Measurements from ENCODE around the gene LRRC36.

The LRRC36 gene

DNA sequence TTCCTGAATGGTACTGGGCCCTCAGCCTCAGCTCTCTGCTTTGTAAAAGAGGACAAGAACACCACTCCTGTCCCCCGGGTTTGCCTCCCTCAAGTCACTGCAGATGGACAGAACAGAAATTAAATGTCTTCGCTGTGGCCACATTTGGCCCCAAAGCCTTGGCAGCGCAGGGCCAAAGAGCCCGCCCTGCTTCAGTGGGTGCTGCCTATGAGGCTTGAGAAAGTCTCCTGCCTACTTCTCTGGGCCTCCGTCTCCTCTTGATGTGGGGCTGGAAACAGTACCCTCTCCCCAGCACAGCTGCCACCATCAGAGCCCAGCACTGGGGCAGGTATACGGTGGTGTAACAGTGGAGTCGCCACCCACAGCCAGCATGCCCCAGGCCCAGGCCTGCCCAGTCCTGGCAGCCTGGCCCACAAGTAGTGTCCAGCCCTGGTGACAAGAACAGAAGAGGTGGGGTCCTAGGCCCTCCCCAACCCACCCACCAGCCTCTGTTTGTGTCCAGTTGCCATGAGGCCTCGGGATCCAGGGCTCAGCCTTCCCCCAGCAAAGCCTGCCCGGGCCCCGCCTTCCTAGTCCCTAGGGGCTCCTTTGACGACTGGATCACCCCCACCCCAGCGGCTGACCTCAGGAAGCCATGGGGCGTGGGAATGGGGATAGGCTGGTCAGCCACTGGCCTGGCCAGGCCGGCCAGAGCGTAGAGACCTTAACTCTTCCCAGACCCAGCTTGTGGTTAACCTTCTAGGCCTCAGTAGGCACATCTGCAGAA is 70.6 kb downstream of the LRRC36 start:
- H3K9me3 Mint-ChIP-seq (ENCODE audit: low read depth), result no peaks in the 10 kb centered on the region
- no peak overlapping the region for H3K4me3 Mint-ChIP-seq
- H3K4me1 Mint-ChIP-seq (ENCODE audit: low read depth), result peaks cover 6% of the 10 kb centered on the region
- peaks cover 15% of the 10 kb centered on the region for H3K27me3 Mint-ChIP-seq
- no peak overlapping the region for H3K27ac Mint-ChIP-seq
- no peaks in the 10 kb centered on the region for H3K36me3 Mint-ChIP-seq

DNA sequence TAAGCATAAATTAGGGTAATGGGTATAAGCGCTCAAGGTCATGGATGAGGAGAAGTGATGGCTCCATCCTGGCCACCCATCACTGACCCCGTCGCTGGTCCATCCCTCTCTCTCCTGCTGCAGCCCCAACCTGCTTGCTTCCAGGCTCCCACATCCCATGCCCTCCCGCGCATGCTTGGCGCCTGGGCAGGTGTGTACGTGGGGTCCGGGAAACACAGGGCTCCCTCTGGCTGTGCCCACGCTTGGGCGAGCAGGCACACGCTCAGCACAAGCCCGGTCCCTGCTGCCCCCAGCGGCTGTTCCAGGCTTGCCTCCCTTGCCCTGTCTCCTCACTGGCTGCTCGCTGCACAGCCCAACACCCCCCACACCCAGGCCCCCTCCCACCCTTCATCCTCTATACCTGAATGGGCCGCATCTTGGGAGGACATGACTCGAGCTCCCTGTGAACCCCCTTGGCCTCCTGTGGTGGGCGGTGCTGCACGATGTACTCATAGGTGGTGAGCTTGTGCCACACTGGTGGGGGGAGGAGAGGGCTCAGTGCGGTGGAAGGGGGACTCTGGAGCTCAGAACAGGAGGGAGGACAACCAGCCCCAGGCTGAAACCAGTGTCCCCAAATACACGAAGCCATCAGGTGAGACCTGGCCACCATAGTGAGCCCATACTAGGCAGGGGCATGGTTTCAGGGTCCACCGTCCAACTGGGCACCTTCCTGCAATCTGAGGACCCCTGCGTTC is 71.4 kb downstream of the LRRC36 start:
- Mint-ChIP-seq H3K4me3 (no peak overlapping the region), H3K9me3 (ENCODE audit: low read depth) (no peaks in the 10 kb centered on the region), H3K36me3 (no peaks in the 10 kb centered on the region), H3K27me3 (peaks cover 11% of the 10 kb centered on the region), H3K27ac (no peak overlapping the region), H3K4me1 (ENCODE audit: low read depth) (peaks cover 4% of the 10 kb centered on the region)

DNA sequence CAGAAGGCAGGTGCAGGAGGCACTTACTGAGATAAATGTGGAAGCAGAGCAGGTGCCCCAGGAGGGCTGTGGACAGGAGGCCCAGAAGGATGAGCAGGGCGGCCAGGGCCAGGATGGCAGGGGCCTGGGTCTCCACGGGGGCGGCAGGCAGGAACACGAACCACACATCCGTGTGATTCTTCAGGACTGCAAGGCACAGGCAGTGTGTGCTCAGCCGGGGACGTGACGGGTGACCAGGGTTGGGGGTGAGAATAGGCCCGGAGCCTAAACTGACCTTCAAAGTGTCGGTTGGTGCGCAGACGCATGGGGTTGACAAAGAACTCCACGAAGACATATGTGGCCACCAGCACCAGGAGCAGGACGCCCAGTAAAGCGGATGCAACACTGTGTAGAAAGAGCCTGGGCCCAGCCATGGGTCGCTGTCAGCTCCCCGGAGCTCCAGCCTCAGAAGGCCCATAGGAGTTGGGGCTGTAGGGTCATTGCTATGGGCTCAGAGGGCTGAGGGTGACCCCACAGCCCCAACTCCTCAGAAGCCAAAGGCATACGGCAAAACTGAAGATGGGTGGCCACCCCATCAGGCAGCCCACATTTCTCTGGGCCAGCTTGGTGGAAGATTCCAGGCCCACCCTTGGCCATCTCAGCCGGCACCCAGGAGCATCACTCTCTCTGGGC is 72.1 kb downstream of the LRRC36 start:
- peaks cover 13% of the 10 kb centered on the region for H3K27me3 Mint-ChIP-seq
- no peak overlapping the region for H3K4me3 Mint-ChIP-seq
- no peak overlapping the region for H3K27ac Mint-ChIP-seq
- H3K36me3 Mint-ChIP-seq, result no peaks in the 10 kb centered on the region
- no peaks in the 10 kb centered on the region for H3K9me3 Mint-ChIP-seq (ENCODE audit: low read depth)
- peaks cover 4% of the 10 kb centered on the region for H3K4me1 Mint-ChIP-seq (ENCODE audit: low read depth)

DNA sequence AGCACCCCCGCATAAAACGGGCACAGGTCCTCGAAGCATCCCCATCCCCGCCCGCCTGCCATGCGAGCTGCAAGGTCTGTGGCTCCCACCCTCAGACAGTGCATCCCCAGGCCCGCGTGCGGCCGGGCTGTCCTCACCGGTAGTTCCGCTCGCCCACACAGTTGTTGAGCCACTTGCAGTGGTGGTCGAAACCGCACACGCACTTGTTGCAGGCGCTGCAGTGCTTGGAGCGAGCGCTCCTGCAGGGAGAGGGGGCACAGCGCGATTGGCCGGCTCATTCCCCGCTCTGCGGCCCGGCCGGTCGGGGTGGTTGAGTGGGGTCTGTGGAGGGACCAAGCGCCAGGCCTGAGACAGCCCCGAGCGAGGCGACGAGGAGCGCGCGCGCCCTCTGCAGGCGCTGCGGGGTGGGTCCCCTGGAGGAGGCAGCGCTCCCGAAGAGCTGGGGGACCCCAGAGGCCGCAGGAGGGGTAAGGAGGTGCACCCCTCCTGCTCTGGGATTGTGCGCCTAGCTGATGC is 72.7 kb downstream of the LRRC36 start:
- H3K4me3 Mint-ChIP-seq, result no peak overlapping the region
- H3K27ac Mint-ChIP-seq, result no peak overlapping the region
- H3K9me3 Mint-ChIP-seq (ENCODE audit: low read depth), result no peaks in the 10 kb centered on the region
- H3K27me3 Mint-ChIP-seq, result peaks cover 9% of the 10 kb centered on the region
- no peaks in the 10 kb centered on the region for H3K36me3 Mint-ChIP-seq
- peaks cover under 1% of the 10 kb centered on the region for H3K4me1 Mint-ChIP-seq (ENCODE audit: low read depth)

DNA sequence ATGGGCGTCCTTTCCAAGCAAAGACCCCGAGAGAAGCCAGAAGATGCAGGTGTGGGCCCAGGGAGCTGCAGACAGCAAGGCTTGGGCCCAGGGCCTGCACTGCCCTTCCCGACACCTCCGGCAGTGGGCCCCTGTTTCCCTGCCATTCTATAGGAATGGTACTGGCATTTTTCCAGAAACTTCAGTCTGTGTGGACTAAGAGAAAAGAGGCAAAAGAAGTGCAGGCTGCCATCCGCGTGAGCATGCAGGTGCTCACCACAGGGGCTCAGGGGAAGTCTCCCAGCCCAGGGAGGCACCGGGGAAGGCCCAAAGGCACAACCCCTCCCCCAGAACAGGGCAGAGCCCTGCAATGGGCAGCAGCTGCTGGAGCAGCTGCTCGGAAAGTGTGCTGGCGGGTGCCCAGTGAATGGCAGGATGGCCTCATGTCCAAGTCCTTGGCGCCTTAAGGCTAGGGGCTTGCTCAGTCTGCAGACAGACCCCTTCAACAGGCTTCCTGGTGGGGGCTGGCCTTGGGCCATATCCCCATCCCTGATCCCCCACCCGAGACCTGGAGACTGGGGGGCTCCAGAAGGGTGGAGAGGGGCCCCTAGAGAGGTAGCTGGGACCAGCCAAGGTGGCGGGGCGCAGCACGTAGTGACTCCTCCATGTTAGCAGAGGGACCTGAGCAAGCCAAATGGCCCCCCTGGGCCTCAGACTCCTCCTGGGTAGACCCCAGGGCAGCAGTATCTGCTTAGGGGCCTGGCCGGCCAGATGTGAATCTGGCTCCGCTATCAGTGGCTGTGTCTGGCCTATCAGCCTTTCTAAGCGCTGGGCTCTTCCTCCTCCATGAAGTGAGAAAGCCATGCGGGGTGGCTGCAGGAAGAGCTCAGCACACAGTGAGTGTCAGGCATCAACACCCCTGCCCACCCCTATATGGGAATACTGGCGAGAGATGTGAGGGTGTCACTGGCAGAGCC is 73.4 kb downstream of the LRRC36 start:
- no peaks in the 10 kb centered on the region for H3K9me3 Mint-ChIP-seq (ENCODE audit: low read depth)
- no peaks in the 10 kb centered on the region for H3K36me3 Mint-ChIP-seq
- H3K27ac Mint-ChIP-seq, result no peak overlapping the region
- no peak overlapping the region for H3K4me3 Mint-ChIP-seq
- H3K4me1 Mint-ChIP-seq (ENCODE audit: low read depth), result no peaks in the 10 kb centered on the region
- H3K27me3 Mint-ChIP-seq, result peaks cover 9% of the 10 kb centered on the region

DNA sequence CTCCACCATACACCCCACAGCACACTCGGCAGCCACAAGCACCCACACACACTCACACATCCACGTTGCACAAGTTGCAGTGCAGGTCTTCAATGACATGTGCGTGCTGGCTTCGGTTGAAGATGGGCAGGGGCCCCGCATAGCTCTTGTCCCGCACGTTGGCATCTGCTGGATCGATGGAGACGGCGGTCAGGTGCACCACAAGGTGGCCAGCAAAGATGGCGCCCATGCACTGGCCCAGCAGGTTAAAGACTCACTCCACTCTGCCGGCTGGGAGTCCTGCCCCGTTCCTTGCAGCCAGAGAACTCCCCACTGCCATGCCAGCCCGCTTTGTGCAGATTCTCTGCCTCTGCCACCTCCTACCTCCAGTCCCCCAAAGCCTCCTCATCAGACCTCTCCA is 74.3 kb downstream of the LRRC36 start:
- H3K4me3 Mint-ChIP-seq, result no peak overlapping the region

DNA sequence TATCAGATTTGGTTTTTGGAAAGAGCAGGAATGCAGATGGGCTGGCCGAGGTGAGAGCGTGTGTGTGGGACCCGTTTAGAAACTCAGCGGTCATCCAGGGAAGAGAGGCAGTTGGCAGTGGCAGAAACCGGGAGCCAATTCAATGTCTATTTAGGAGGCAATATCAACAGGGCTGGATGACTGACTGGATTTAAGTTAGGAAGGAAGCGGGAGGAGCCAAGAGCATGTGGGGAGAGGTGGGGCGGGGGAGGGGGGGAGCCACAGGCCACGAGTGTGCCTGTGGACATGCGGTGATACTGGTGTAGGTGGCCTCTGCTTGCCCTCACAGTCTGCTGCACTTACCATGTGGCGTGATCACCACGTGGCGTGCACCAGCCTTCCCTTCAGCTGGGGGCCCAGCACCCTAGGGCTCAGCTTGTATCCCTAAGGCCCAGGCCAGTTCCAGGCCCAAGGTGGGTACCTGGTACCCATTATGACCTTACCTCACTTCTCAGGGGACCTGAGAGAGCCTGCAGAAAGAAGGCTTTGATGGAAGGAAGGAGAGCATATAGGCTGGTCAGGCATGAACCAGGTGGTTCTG is 77.5 kb downstream of the LRRC36 start:
- Mint-ChIP-seq H3K27me3 (peaks cover 5% of the 10 kb centered on the region), H3K9me3 (ENCODE audit: low read depth) (no peaks in the 10 kb centered on the region)

More for the DNA sequence above, 74.3 kb downstream of the LRRC36 start:
- Mint-ChIP-seq H3K27me3 (peaks cover 7% of the 10 kb centered on the region), H3K9me3 (ENCODE audit: low read depth) (no peaks in the 10 kb centered on the region), H3K36me3 (no peaks in the 10 kb centered on the region), H3K27ac (no peak overlapping the region), H3K4me1 (ENCODE audit: low read depth) (no peaks in the 10 kb centered on the region)

DNA sequence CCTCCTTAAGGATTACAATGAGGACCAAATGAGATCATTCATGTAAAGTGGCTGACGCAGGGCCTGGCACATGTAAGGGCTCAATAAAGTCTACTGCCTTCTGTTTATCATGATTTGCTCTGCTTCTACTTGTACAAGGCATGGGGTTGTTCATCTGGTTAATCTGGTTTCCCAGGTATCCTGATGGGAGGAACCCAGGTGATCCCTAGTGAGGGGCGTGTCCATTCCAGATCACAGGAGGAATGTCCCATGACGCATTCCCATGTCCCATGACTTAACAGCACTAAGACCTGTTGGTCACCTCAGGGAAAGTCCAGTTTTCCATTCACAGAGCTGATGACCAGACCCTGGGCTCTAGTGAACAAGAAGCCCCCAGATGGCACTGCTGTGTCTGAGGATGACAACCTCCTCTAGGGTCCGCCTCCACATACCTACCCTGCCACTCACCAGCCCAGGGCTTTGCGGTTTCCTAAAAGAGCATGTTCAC is 78.2 kb downstream of the LRRC36 start:
- peaks cover 5% of the 10 kb centered on the region for H3K27me3 Mint-ChIP-seq
- H3K9me3 Mint-ChIP-seq (ENCODE audit: low read depth), result no peaks in the 10 kb centered on the region
- no peaks in the 10 kb centered on the region for H3K4me1 Mint-ChIP-seq (ENCODE audit: low read depth)
- no peak overlapping the region for H3K4me3 Mint-ChIP-seq
- H3K27ac Mint-ChIP-seq, result no peak overlapping the region
- H3K36me3 Mint-ChIP-seq, result no peaks in the 10 kb centered on the region

More for the DNA sequence above, 77.5 kb downstream of the LRRC36 start:
- Mint-ChIP-seq H3K36me3 (no peaks in the 10 kb centered on the region), H3K27ac (no peak overlapping the region), H3K4me3 (no peak overlapping the region), H3K4me1 (ENCODE audit: low read depth) (no peaks in the 10 kb centered on the region)

DNA sequence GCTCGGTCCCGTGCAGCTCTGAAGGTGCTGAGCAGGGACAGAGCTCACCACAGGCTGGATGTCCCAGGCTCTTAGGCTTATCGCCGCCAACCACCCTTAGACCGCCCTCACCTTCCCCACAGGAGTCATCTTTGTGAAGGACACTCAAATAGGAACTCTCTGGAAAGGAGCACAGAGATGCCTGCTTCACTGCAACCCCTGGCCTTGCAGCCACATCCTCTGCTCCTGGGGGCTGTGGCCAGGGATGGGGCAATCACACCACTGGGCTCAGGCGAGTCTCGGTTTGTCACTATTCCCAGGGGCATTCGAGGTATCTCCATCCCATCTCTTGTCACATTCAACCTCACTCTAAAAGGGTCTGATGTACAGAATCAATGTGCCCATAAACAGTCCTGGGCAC is 78.7 kb downstream of the LRRC36 start:
- Mint-ChIP-seq H3K9me3 (ENCODE audit: low read depth) (no peaks in the 10 kb centered on the region), H3K4me3 (no peak overlapping the region), H3K4me1 (ENCODE audit: low read depth) (no peaks in the 10 kb centered on the region), H3K36me3 (no peaks in the 10 kb centered on the region), H3K27ac (no peak overlapping the region), H3K27me3 (peaks cover 5% of the 10 kb centered on the region)

DNA sequence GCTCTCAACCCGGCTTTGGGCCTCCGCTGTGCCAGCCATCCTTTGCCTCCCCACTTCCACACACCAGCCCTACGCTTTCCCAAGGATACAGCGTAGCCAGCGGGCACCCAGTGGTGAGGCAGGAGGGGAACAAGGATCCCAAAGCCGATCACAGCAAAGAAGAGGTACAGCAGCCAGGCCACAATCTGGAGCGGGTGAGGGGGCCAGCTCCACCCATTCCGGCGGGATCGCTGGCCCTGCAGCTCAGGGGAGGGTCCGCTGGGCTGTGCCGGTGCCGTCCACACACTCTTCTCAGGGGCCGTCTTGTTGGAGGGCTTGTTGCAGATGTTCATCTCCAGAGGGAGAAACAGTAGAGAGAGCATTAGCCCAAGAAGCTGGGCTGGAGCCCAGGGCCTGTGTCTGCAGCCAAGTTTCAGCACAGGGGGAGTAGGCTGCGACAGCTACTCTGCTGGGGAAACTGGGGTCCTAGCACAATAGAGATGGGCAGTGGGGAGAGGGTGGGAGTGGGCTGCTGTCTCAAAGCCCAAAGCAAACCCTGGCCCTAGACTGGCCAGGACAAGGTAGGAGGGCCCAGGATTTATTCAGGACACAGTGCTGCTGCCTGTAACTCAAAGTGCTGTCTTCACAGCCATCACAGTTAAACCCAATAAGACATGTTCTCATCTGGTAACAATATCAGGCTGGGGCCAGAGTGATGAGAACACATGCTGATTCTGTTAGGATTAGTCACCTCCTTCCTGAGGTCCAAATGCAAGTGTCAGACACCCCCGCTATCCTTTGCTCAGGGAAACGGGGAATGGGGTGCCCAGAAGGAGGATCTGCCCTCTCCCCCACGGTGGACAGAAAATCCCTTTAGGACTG is 79.7 kb downstream of the LRRC36 start:
- Mint-ChIP-seq H3K27ac (no peak overlapping the region), H3K4me1 (ENCODE audit: low read depth) (no peaks in the 10 kb centered on the region), H3K27me3 (peaks cover 5% of the 10 kb centered on the region), H3K4me3 (no peak overlapping the region), H3K36me3 (no peaks in the 10 kb centered on the region), H3K9me3 (ENCODE audit: low read depth) (no peaks in the 10 kb centered on the region)

DNA sequence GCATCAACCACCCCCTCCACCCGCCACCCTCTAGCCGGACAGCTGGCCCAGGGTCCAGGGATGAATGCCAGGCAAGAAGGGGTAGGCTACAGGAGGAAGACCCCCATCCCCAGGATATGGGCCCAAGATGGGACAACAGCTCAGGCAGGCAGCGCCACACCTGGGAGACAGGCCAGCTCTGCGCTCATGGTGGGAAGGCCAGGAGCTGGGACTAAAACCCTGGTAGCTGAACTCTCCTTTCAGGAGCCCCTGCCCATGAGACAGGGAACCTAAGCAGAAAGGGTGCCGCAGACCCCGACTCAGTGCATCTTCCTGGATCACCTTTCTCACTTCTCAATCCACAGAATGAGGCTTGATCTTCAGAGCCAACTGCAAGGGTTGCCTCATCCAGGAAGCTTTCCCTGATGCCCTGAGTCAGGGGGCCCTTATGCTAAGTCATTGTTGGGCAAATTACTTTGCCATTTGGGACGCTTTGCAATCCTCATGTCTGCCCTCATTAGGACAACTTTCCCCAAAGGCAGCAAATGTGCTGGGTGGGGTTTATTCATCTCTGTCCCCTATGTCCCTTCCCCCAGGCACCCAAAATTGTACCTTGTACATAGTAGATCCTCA is 80.7 kb downstream of the LRRC36 start:
- no peaks in the 10 kb centered on the region for H3K9me3 Mint-ChIP-seq (ENCODE audit: low read depth)
- peaks cover 1% of the 10 kb centered on the region for H3K27me3 Mint-ChIP-seq
- H3K4me1 Mint-ChIP-seq (ENCODE audit: low read depth), result no peaks in the 10 kb centered on the region
- H3K27ac Mint-ChIP-seq, result no peak overlapping the region
- no peaks in the 10 kb centered on the region for H3K36me3 Mint-ChIP-seq
- no peak overlapping the region for H3K4me3 Mint-ChIP-seq

DNA sequence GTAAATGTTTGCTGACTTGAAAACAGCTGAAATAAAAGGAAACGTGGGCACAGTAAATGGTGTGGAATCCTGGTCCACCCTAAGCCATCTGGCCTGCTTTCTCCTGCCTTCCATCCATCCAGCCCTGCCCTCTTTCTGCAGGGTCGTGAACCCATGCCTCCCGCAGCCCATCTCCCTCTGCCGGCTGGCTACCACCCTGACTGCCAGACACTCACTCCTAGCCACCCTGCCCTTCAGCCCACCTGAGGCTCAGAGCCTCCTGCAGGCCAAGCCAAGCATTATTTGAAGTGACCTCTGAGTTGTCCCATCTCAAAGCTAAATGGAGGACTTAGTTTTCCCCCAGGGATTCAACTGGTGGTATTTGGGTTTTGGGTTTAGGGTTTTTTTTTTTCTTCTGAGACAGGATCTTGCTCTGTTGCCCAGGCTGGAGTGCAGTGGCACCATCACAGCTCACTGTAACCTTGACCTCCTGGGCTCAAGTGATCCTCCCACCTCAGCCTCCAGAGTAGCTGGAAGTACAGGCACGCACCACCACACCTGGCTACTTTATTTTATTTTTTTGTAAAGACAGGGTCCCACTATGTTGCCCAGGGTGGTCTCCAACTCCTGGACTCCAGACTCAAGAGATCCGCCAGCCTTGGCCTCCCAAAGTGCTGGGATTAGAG is 81.3 kb downstream of the LRRC36 start:
- H3K9me3 Mint-ChIP-seq (ENCODE audit: low read depth), result no peaks in the 10 kb centered on the region
- H3K4me1 Mint-ChIP-seq (ENCODE audit: low read depth), result no peaks in the 10 kb centered on the region
- H3K4me3 Mint-ChIP-seq, result no peak overlapping the region
- H3K27me3 Mint-ChIP-seq, result peaks cover 1% of the 10 kb centered on the region
- no peak overlapping the region for H3K27ac Mint-ChIP-seq
- no peaks in the 10 kb centered on the region for H3K36me3 Mint-ChIP-seq
